ENCODE measurements around the gene CLDN34.

CLDN34 gene

GRCh38 chrX:9983441-9983840 is 16.3 kb downstream of the CLDN34 start:
- no peak for DNase-seq

DNA sequence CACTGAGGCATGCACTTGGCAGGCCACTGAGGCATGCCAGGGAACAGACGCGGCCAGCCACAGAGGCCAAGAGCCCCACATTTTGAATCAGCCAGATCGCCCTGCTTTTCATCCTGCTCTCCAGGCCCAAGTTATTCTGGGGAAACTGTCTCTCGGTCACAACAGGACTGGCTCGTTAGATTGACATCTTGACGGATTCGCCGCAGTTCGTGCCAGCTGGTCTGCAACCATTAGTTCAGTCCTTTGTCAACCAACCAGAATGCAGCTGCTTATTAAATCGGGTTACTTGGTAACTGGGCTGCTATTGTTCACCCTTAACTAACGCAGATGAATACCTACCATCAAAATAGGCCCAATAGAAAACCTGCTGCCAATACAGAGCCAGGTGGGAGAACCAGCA is 16.7 kb downstream of the CLDN34 start:
- no peak for DNase-seq

DNA sequence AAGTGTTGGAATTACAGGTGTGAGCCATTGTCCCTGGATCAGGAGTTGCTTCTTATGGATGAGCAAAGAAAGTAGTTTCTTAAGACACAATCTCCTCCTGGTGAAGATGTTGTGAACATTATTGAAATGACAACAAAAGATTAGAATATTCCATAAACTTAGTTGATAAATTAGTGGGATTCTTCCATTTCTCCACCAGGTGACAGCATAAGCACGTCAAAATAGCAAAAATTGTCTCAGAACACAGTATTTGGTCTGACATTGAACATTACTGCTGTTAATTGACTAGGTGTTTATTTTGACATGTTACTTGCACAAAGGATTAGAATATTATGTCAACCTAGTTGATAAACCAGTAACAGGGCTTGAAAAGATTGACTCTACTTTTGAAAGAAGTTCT is 21.6 kb downstream of the CLDN34 start:
- DNase-seq, result no peak

GRCh38 chrX:9992061-9992460 is 24.9 kb downstream of the CLDN34 start:
- DNase-seq, result no peak

DNA sequence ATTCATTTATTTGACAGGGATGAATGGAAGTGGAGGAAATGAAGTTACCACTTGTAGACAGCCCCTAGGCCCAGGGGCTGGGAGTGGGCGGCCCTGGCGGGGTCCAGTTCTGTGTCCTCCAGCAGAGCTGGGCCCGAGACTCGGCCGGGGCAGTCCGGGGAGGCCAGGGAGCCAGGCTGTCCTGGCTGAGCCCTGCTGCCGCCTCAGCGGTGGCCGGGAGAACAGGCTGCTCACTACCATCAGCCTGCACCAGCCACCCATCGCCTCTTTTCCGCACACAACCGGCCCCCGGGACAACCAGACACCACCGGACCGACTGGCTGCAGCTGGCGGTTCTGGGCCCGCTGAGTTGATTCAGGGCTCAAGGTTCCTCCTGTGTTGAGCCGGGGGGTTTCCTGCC is 25.6 kb downstream of the CLDN34 start:
- DNase-seq, result no peak

DNA sequence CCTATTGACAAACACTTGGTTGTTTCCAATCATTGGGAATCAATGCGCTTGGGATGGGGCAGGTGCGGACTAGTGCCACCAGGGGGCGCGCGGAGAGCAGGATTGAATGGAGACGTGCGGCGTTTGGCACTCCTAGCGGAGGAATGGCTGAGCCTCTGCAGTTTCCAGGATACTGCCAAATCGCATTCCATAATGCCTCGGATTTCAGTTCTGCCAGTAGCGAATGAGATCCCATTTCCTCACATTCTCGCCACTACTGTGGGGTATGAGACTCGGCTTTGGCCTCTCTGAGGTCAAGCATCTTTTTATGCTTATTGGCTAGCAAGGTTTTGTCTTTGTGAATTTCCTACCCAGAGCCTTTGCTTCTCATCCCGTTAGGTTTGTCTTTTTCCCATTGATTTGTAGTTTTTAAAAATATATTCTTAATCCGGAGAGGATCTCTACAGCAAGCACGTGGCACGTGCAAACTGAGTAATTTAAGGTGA is 28.7 kb downstream of the CLDN34 start:
- DNase-seq, result peak; percentile 62

DNA sequence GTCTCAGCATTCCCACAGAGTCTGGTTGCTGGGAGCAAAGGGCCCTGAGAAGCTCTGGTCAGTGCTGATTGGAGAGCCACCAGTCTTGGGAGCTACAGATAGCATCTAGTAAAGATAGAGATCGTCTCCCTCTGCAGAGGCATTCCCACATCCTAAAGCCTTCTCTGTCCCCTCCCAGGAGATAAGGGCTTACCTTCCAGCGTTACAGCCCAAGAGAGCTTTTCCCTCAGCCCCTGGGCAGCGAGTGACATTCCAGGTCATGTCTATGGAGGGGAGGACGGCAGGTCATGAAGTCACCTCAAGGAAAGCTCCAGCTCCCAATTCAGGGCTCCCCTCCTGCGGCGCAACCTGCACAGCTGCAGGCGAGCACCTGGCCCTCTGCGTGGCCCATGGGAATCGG is 29.9 kb downstream of the CLDN34 start:
- DNase-seq, result no peak

GRCh38 chrX:9997524-9997923 is 30.4 kb downstream of the CLDN34 start:
- peak; percentile 68 for DNase-seq

DNA sequence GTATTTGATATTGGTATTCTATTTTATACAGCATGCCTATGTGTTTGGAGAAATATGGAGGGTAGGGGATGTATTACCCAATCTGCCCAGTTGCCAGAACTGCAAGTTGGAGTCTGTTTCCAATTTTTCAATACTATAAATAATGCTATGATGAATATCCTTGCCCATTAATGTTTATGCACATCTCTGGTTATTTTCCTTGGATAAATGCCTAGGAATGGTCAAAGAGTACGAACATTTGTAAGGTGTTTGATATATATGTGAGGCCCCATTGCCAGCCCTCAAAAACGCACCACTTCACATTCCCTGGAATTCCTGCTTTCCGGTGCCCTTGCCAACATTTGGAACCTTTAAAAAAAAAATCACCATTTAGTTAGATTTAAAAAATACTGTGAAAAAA is 34.3 kb downstream of the CLDN34 start:
- no peak for DNase-seq

DNA sequence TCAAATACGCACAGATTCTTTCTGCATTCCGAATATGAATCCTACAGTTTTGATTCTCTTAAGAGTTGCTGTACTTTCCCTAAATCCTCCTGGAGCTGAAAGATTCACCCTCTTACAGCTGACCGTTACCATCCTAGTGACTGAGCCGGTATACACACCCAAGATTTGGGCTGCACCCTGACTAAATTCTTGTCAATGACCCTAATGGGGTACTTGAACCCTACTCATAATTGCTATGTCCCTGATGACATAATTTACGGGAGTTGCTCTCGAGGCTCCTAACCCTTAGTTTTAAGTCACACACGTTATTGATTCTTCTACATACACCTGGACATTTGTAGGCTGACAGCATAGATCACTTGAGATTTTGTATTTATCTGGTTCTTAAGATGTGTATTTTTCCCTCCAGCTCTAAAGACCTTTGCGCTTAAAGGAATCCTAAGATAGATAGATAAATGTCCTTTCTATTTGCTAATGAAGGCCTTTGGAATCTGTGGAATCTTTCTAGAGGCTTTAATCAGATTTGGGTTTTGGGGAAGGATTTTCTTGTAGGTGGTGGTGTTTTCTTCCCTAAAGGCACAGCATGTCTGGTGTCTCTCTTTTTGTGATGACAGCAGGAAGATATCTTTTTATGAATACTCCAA is 37.8 kb downstream of the CLDN34 start:
- DNase-seq, result no peak

DNA sequence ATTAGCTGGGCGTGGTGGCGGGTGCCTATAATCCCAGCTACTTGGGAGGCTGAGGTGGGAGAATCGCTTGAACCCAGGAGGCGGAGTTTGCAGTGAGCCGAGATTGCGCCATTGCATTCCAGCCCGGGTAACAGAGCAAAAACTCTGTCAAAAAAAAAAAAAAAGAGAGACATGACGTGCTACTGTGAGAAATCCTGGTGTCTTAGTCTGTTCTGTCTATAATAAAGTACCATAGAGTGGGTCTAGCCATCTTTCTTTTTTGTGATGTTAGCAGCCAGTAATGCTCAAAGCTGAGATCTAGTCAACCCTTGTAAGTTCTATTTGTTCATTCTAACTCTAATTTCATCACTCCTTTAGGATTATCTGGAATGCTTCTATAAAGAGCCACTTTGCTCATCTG is 38.9 kb downstream of the CLDN34 start:
- DNase-seq, result no peak

- DNase-seq, result no peak
These were observed 39.6 kb downstream of the CLDN34 start for GRCh38 chrX:10006770-10007169.

DNA sequence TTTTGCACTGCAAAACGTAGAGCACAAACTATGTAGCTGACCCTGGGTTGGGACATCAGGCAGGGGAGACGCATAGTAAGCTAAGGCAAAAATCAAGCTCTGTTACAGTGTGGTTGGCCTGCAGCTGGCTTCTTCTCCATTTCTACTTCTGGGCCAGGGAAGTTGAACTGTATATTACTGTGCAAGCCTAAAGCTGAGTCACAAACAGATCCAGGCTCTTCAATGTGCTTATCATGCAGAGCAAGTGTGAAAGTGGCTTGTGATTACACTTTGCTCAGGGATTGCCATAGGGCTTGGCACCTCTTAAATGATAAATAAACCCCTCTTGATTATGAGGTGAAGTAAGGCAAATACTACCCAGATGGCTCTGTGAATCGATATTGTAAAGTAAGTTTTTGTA is 40.5 kb downstream of the CLDN34 start:
- DNase-seq, result no peak

- DNase-seq, result no peak
These were observed 41.4 kb downstream of the CLDN34 start for GRCh38 chrX:10008483-10009056.

DNA sequence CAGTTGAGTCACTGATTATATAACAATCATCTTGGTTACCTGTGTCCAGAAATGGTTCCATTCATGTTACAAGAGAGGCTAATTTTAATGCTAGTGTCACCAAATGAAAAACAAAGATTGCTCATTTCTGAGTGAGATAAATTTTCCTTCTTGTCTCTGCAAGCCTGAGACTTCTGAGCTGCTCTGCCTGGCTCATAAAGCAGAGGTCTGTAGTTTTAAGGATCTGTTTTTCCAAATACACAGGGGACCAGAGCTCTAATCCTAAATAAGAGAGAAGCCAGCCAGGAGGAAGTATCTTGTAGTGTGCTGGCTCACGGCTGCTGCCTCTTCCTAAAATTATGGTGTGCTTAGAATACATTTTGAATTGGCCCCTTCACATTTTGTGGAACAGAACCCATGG is 42.6 kb downstream of the CLDN34 start:
- no peak for DNase-seq

DNA sequence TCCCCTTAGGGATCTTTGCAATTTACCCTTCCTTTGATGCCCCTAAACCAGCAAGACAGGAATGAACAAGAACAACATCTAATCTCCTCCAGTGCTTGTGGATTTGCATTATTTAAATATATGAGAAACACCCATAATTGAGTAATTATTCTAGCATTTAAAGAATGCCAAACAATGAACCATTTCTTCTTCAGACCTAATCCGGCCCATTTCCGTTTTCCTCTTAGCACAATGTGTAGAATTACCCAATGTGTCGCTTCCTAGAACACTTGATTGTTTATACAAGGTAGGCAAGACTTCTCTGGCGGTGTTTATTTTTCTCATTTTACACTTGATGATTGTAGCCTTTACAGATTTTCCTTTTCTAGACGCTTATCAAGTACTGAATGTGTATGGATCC is 43.5 kb downstream of the CLDN34 start:
- no peak for DNase-seq

DNA sequence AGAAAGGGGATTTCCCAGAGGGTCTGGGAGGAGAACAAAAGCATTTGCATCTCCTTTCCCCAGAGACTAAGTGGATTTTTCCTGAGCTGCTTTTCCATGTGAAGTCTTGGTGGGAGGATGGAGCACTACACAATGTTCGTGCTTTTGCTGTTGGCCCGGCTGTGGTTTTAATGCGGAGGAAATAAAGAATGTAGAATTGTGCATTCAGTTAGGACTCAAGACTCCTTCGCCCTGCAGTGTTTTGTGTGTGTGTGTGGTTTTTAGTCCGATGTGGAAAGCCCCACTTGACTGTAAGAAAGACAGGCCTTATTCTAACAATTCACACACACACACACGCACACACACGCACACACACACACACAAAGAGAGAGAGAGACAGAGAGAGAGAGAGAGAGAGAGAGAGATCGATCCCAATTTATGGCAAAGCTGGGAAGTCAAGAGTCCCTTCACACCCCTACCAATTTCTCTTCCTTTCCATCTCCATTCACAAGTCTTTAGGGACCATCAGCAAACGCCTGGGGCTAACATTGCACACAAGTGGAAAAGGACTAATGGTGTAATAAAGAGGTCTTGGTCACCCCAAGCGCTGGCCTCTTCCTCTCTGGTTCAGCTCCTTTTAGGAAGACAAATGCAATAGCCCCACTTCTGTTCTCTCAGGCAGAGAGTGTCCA is 44.2 kb downstream of the CLDN34 start:
- DNase-seq, result no peak

- no peak for DNase-seq
These were observed 44.8 kb downstream of the CLDN34 start for GRCh38 chrX:10011991-10012390.

GRCh38 chrX:10014462-10015354 is 47.5 kb downstream of the CLDN34 start:
- peak; percentile 74 for DNase-seq

DNA sequence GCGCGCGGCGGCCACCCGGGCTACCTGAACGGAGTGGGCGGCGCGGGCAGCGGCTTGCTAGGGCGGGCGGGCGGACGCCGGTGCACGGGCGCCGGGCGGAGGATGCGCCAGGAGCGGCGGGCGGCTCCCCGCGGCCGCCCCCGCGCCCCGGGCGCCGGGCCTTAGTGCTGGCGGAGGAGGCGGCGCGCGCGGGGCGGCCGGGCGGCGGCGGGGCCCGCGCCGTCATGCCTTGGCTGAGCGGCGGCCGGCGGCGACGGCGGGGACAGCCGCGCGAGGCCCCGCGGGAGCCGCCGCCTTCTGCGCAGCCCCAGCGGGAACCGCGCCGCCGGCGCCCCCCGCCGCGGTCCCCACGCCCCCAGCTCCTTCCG is 48.2 kb downstream of the CLDN34 start:
- no peak for DNase-seq

DNA sequence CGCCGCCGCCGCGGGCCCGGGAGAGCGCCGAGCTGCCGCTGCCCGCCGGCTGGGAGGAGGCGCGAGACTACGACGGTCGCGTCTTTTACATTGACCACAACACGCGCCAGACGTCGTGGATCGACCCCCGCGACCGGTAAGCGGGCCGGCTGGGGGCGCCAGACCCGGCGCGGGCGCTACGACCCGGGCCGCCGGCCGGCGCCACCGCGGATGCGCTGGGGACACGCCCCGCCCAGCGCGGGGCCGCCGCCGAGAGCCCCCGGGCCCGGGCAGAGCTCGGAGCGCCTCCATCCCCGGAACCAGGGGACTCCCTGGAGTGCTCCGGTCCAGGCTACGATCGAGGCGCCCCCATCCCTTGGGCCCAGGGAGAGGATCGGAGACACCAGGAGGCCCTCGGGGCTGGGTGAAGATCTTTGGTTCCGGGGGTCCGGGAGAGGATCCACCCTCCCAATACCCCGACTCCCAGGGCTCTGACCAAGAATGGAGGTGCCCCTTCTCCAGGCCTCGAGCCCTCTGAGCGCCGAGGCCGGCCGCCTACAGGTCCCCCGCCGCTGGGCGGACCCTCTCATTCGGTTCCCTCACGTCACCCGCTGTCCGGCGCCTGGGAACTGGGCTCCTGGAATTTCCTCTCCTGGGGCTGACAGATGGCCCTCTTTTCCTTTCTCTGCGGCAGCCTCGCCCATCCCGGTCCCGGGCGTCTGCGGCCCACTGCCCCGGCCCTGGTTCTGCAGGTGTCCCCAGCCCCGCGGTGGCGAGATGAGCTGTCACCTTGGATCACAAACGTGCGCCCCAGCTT is 48.8 kb downstream of the CLDN34 start:
- peak; percentile 4 for DNase-seq

DNA sequence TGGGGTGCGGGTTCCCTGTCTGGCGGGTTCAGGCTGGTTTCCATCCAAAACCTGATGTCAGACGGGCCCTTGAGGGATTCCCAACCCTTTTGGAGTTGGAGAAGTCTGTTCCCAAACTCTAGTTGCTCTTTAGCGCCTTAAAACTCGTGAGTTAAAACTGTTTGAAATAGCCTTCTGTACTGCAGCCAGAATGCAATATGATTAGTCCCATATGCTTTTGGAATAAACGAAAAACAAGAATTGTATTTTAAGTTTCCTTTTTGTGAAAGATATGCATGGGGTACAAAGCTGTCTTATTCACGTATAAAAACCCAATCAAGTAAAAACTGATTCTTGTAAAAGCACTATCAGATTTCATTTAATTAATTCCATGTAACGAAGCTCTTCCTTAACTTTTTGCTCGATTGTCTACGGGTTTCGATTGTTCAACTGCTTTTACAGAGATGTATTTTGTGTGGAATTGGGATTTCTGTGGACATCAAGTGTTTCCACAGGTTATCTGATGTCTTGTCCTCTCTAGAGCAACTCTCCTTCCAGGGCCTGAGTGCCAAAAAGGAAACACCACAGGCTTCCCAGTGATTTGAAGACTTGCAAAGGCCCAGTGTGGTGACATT is 49.5 kb downstream of the CLDN34 start:
- no peak for DNase-seq
